DLD1 (cell line): ENCODE data around the gene NDUFA6.
"Not testable (repeated sequence)": the region's sequence is repeated elsewhere in the genome, so short reads cannot be mapped to it uniquely, and the experiment has no call there.

ENCODE experiments used
- in situ Hi-C: cut with HindIII; loops from 2 replicates; pipeline ENCODE4 v1.10.0; 2017; ENCODE audit warnings: low sequenced_read_pairs

Gene NDUFA6

GRCh38 chr22:42114721-42115120, 24.1 kb upstream of the NDUFA6 start:
- in situ Hi-C loops, result no loop called here

- in situ Hi-C loops, result not testable (repeated sequence)
Observed at GRCh38 chr22:42112793-42113192, 22.2 kb upstream of the NDUFA6 start.

- in situ Hi-C loops, result no loop called here
Observed at GRCh38 chr22:42111798-42112197, 21.2 kb upstream of the NDUFA6 start.

- in situ Hi-C loops, result no loop called here
Observed at GRCh38 chr22:42108848-42109247, 18.3 kb upstream of the NDUFA6 start.

GRCh38 chr22:42104332-42104860, 13.8 kb upstream of the NDUFA6 start:
- in situ Hi-C loops, result not testable (repeated sequence)

- in situ Hi-C loops, result no loop called here
Observed at GRCh38 chr22:42101199-42101598, 10.6 kb upstream of the NDUFA6 start.

GRCh38 chr22:42091455-42091782, 847 bp upstream of the NDUFA6 start:
- in situ Hi-C loops, result no loop called here

GRCh38 chr22:42086051-42086450, 4.5 kb downstream of the NDUFA6 start:
- in situ Hi-C loops, result no loop called here

GRCh38 chr22:42084874-42085273, 5.7 kb downstream of the NDUFA6 start:
- in situ Hi-C loops, result no loop called here

GRCh38 chr22:42083119-42083518, 7.5 kb downstream of the NDUFA6 start:
- in situ Hi-C loops, result no loop called here

GRCh38 chr22:42080287-42080686, 10.3 kb downstream of the NDUFA6 start:
- in situ Hi-C loops, result no loop called here

- in situ Hi-C loops, result no loop called here
Observed at GRCh38 chr22:42079319-42080251, 11.0 kb downstream of the NDUFA6 start, which contains the start of gene SMDT1. Gene SMDT1, plus strand, starts transcription at chr22:42079700. Its CDS starts 69 bp downstream, at chr22:42079769.

- in situ Hi-C loops, result no loop called here
Observed at GRCh38 chr22:42078469-42079318, 11.9 kb downstream of the NDUFA6 start.

GRCh38 chr22:42077486-42078125, 13.0 kb downstream of the NDUFA6 start:
- in situ Hi-C loops, result no loop called here

- in situ Hi-C loops, result no loop called here
Observed at GRCh38 chr22:42076764-42077485, 13.6 kb downstream of the NDUFA6 start.

- in situ Hi-C loops, result no loop called here
Observed at GRCh38 chr22:42074846-42075676, 15.5 kb downstream of the NDUFA6 start.

GRCh38 chr22:42074132-42074811, 16.3 kb downstream of the NDUFA6 start, which contains the start of gene PHETA2:
Gene PHETA2, plus strand, starts transcription at chr22:42074248. Its CDS starts 3,046 bp downstream, at chr22:42077294.
- in situ Hi-C loops, result no loop called here

GRCh38 chr22:42073621-42074041, 16.9 kb downstream of the NDUFA6 start:
- in situ Hi-C loops, result no loop called here
